Type B pancreatic cell (in vitro differentiated cells): ENCODE results near the gene FAM227B. TPM values are rescaled to one million over a fixed set of nuclear protein-coding genes. Genes with fewer than 3 reads are reported as not detected.

Experiments
- DNase-seq: peaks from one replicate; pipeline ENCODE4 v3.0.0; 2021; ENCODE audit warnings: mixed read lengths; ENCODE audit not compliant: unreplicated experiment; ENCODE audit errors: extremely low spot score
- H3K27ac Mint-ChIP-seq: 2 replicates; pipeline ENCODE4 v1.8.0; 2021; ENCODE audit warnings: mild to moderate bottlenecking, mixed read lengths
- H3K27me3 Mint-ChIP-seq: 2 replicates; pipeline ENCODE4 v1.8.0; 2021; ENCODE audit warnings: mixed read lengths
- H3K36me3 Mint-ChIP-seq: 2 replicates; pipeline ENCODE4 v1.8.0; 2021; ENCODE audit warnings: mixed read lengths
- H3K4me1 Mint-ChIP-seq: one replicate; pipeline ENCODE4 v1.8.0; 2021; ENCODE audit warnings: mixed read lengths; ENCODE audit not compliant: unreplicated experiment
- H3K4me3 Mint-ChIP-seq: 2 replicates; pipeline ENCODE4 v1.8.0; 2021; ENCODE audit warnings: mild to moderate bottlenecking, mixed read lengths
- H3K9me3 Mint-ChIP-seq: 2 replicates; pipeline ENCODE4 v1.8.0; 2021; ENCODE audit warnings: mixed read lengths
- total RNA-seq: library from RNA; stranded (reverse); gene quantifications from 2 replicates; pipeline ENCODE4 v1.2.1, GENCODE V29; 2021; ENCODE audit warnings: low replicate concordance
- TF ChIP-seq, protein P1 (sequence below): fragments of 200-600 bp; sonication (generic); conservative IDR thresholded peaks from 2 replicates; pipeline ENCODE4 v1.5.0; 2021; ENCODE audit warnings: antibody characterized with exemption, mild to moderate bottlenecking

Gene FAM227B
- total RNA-seq, 1 donor from 2014 or later = 7.3 TPM

DNA sequence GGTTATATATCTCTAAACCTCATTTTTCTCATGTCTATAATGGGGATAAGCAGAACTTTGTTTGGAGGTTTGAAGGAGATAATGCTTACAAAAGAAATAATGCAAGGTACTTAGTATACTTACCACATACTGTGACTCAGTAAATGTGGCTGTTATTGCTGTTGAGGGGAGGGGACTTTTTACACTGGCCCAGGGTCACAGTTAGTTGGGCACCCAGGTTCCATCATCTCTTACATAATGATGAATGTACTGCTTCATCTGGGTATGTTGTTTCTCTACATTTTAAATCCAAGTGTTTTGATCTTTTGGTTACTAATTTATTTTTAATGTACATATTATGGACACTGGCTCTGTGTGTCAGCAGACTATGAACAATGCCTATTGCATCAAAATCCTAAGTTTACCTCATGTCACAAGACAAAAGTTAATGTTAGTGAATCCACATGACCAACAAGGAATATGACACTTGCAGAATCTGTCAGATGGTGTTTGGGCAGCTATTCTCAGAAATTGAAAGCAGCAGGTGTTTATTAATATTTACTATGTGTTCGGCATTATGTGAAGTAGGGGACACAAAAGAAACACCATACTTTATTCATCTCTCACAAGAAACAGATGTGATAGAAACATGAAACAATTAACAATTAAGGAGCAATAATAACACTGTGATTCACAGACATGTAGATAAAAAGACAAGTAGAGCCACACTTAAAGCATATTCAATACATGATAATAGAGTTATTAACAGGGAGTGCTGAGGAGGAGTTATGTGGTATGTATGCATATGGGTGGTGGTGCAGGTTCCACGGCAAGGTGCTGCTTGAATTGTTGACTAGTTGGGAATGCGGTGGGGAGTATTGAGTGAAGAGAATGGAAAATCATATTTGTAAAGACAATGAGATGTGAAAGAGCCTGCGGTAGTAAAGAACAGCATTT lies 340.8 kb downstream of the FAM227B start:
- Mint-ChIP-seq H3K27ac (no peak overlapping the region), H3K36me3 (peaks cover 37% of the 10 kb centered on the region), H3K4me3 (no peak overlapping the region), H3K9me3 (peaks cover 3% of the 10 kb centered on the region), H3K4me1 (no peaks in the 10 kb centered on the region), H3K27me3 (no peaks in the 10 kb centered on the region)
- TF ChIP-seq, protein P1, sequence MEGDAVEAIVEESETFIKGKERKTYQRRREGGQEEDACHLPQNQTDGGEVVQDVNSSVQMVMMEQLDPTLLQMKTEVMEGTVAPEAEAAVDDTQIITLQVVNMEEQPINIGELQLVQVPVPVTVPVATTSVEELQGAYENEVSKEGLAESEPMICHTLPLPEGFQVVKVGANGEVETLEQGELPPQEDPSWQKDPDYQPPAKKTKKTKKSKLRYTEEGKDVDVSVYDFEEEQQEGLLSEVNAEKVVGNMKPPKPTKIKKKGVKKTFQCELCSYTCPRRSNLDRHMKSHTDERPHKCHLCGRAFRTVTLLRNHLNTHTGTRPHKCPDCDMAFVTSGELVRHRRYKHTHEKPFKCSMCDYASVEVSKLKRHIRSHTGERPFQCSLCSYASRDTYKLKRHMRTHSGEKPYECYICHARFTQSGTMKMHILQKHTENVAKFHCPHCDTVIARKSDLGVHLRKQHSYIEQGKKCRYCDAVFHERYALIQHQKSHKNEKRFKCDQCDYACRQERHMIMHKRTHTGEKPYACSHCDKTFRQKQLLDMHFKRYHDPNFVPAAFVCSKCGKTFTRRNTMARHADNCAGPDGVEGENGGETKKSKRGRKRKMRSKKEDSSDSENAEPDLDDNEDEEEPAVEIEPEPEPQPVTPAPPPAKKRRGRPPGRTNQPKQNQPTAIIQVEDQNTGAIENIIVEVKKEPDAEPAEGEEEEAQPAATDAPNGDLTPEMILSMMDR = no peak
- DNase-seq = no peak

DNA sequence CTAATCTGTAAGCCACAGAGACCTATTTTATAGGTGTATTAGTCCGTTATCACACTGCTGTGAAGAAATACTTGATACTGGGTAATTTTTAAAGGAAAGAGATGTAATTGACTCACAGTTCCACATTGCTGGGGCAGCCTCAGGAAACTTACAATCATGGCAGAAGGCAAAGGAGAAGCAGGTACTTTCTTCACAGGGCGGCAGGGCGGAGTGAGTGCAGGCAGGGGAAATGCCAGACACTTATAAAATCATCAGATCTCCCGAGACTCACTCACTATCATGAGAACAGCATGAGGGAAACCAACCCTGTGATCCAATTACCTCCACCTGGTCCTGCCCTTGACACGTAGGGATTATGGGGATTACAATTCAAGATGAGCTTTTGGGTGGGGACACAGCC lies 341.9 kb downstream of the FAM227B start:
- Mint-ChIP-seq H3K27me3 (no peaks in the 10 kb centered on the region), H3K9me3 (peaks cover 3% of the 10 kb centered on the region), H3K4me1 (peaks cover 2% of the 10 kb centered on the region), H3K27ac (no peak overlapping the region), H3K4me3 (no peak overlapping the region), H3K36me3 (peaks cover 30% of the 10 kb centered on the region)
- TF ChIP-seq, protein P1 = no peak
- DNase-seq = no peak

Other genes with a start within 250 kb of the FAM227B start
- gene FGF7, start 197.6 kb downstream of the FAM227B start, total RNA-seq = 3.0 and 7.8 TPM in 2 replicates
- 28.3 and 33.2 TPM in 2 replicates for gene DTWD1, start 230 bp upstream of the FAM227B start, total RNA-seq